SK-N-SH (cell line): ENCODE results near the gene ALG6. TPM values are rescaled to one million over a fixed set of nuclear protein-coding genes. Genes with fewer than 3 reads are reported as not detected.

ENCODE experiments used
- CTCF ChIA-PET: fragments of 300-600, 350-600 bp; formaldehyde crosslinking; extraction: SDS; loops from one replicate; lab custom pipeline; 2021; lab: Yijun Ruan, JAX
- POLR2A ChIA-PET: fragments of 350-600 bp; sonication (Branson Sonifier 250); formaldehyde crosslinking; extraction: SDS; loops from one replicate; lab custom pipeline; 2020; ENCODE audit warnings: antibody characterized with exemption, inconsistent platforms; lab: Yijun Ruan, JAX
- DNase-seq: peaks from one replicate; pipeline ENCODE4 v3.0.0; 2012
- H2AFZ ChIP-seq: fragments of 200-600 bp; sonication (generic); 2 replicates; pipeline ENCODE4 v1.8.1; 2016; ENCODE audit warnings: antibody characterized with exemption, mild to moderate bottlenecking, low read depth
- H3F3A ChIP-seq: fragments of 200-600 bp; sonication (generic); replicated peaks from 2 replicates; pipeline ENCODE3; 2016; ENCODE audit warnings: antibody characterized with exemption, mild to moderate bottlenecking; ENCODE audit not compliant: insufficient read depth
- H3K27ac ChIP-seq, 2 experiments: fragments of 200-500 bp in 1 of 2; fragments of 200-600 bp in 1 of 2; sonication (Bioruptor generic) in 1 of 2; sonication (generic), shearing (Covaris generic) in 1 of 2; 2 replicates each; pipeline versions ENCODE4 v1.5.1 to v1.6.1; 2014 to 2016; ENCODE audit warnings: low read depth in 2 of 2, inconsistent platforms in 1 of 2, low read length in 1 of 2, mild to moderate bottlenecking in 1 of 2, mixed read lengths in 1 of 2
- H3K27me3 ChIP-seq: fragments of 200-600 bp; sonication (generic), shearing (Covaris generic); 2 replicates; pipeline ENCODE4 v1.6.1; 2016; ENCODE audit warnings: mixed run types; ENCODE audit not compliant: insufficient read depth
- H3K36me3 ChIP-seq, 2 experiments: fragments of 200-500 bp in 1 of 2; fragments of 200-600 bp in 1 of 2; sonication (Bioruptor generic) in 1 of 2; sonication (generic) in 1 of 2; replicated peaks in 1 of 2; 2 replicates each; pipeline versions ENCODE3 to v1.5.1; 2014 to 2016; ENCODE audit warnings: low read length in 1 of 2, mild to moderate bottlenecking in 1 of 2; ENCODE audit not compliant: insufficient read depth in 2 of 2, control insufficient read depth in 1 of 2
- H3K4me1 ChIP-seq, 2 experiments: fragments of 200-500 bp in 1 of 2; fragments of 200-600 bp in 1 of 2; sonication (Bioruptor generic) in 1 of 2; sonication (generic), shearing (Covaris generic) in 1 of 2; 2 replicates each; pipeline versions ENCODE4 v1.5.1 to v1.6.1; 2014 to 2016; ENCODE audit warnings: low read depth in 1 of 2, low read length in 1 of 2, mixed run types in 1 of 2; ENCODE audit not compliant: insufficient read depth in 2 of 2, control insufficient read depth in 1 of 2
- H3K4me2 ChIP-seq: fragments of 200-600 bp; sonication (generic), shearing (Covaris generic); 2 replicates; pipeline ENCODE4 v1.6.1; 2017; ENCODE audit warnings: mixed run types
- H3K4me3 ChIP-seq, 2 experiments: fragments of 200-500 bp in 1 of 2; fragments of 200-600 bp in 1 of 2; sonication (Bioruptor generic) in 1 of 2; sonication (generic), shearing (Covaris generic) in 1 of 2; 2 replicates each; pipeline versions ENCODE4 v1.5.1 to v1.8.1; 2014 to 2016; ENCODE audit warnings: low read depth in 2 of 2, inconsistent platforms in 1 of 2, low read length in 1 of 2, mild to moderate bottlenecking in 1 of 2, mixed read lengths in 1 of 2, moderate library complexity in 1 of 2
- H3K79me2 ChIP-seq: fragments of 200-600 bp; sonication (generic); 2 replicates; pipeline ENCODE4 v1.8.1; 2017; ENCODE audit warnings: mild to moderate bottlenecking; ENCODE audit not compliant: insufficient read depth
- H3K9ac ChIP-seq: fragments of 200-600 bp; sonication (generic); 2 replicates; pipeline ENCODE4 v1.6.1; 2017; ENCODE audit warnings: mixed run types
- H3K9me2 ChIP-seq: fragments of 200-600 bp; sonication (generic); 2 replicates; pipeline ENCODE4 v1.6.1; 2017; ENCODE audit warnings: mixed run types
- H3K9me3 ChIP-seq: fragments of 200-600 bp; sonication (generic); 2 replicates; pipeline ENCODE4 v1.6.1; 2017; ENCODE audit warnings: mixed run types, mild to moderate bottlenecking, moderate library complexity
- H4K20me1 ChIP-seq: fragments of 200-600 bp; sonication (generic); 2 replicates; pipeline ENCODE4 v1.6.1; 2017; ENCODE audit warnings: mild to moderate bottlenecking, mixed run types; ENCODE audit not compliant: insufficient read depth
- CHD2 ChIP-seq: fragments of 150-350 bp; IDR thresholded peaks from 2 replicates; pipeline ENCODE4 v1.6.1; 2018; ENCODE audit warnings: low read length; ENCODE audit not compliant: partially characterized antibody
- EP300 ChIP-seq, 2 experiments: IDR thresholded peaks; 2 replicates each; pipeline versions ENCODE4 v1.4.0 to v1.6.1; 2012; ENCODE audit warnings: borderline replicate concordance in 1 of 2, low read depth in 1 of 2, low read length in 1 of 2
- FOXJ3 ChIP-seq: sonication (generic); formaldehyde crosslinking; IDR thresholded peaks from 2 replicates; pipeline ENCODE4 v1.5.1; 2020; ENCODE audit warnings: mild to moderate bottlenecking, missing genetic modification reagents
- FOXM1 ChIP-seq: IDR thresholded peaks from 2 replicates; pipeline ENCODE4 v1.4.0; 2012; ENCODE audit warnings: low read depth, mild to moderate bottlenecking
- GATA2 ChIP-seq: sonication (generic); formaldehyde crosslinking; IDR thresholded peaks from 2 replicates; pipeline ENCODE4 v1.5.0; 2020; ENCODE audit warnings: mild to moderate bottlenecking, missing genetic modification reagents
- JUND ChIP-seq: IDR thresholded peaks from 2 replicates; pipeline ENCODE4 v1.4.0; 2012
- MEF2A ChIP-seq: IDR thresholded peaks from 2 replicates; pipeline ENCODE4 v1.4.0; 2012; ENCODE audit warnings: low read depth, borderline replicate concordance
- NRF1 ChIP-seq: IDR thresholded peaks from 2 replicates; pipeline ENCODE4 v1.6.1; 2012; ENCODE audit warnings: low read depth, mild to moderate bottlenecking, low read length
- POLR2AphosphoS5 ChIP-seq: IDR thresholded peaks from 2 replicates; pipeline ENCODE4 v1.6.1; 2012; ENCODE audit warnings: low read depth, low read length
- RAD21 ChIP-seq: IDR thresholded peaks from 2 replicates; pipeline ENCODE4 v1.6.1; 2012; ENCODE audit warnings: mild to moderate bottlenecking, low read length
- RCOR1 ChIP-seq: fragments of 150-350 bp; IDR thresholded peaks from 2 replicates; pipeline ENCODE4 v1.6.1; 2017; ENCODE audit warnings: antibody characterized with exemption, low read length
- SIN3A ChIP-seq: IDR thresholded peaks from 2 replicates; pipeline ENCODE4 v1.6.1; 2012; ENCODE audit warnings: low read depth, mild to moderate bottlenecking, low read length, moderate library complexity, borderline replicate concordance
- SMC3 ChIP-seq: IDR thresholded peaks from 2 replicates; pipeline ENCODE4 v1.6.1; 2012; ENCODE audit warnings: low read depth, low read length, improper control_type of control experiment
- TAF1 ChIP-seq: IDR thresholded peaks from 2 replicates; pipeline ENCODE4 v1.6.1; 2012; ENCODE audit warnings: low read depth, mild to moderate bottlenecking, low read length, moderate library complexity, borderline replicate concordance
- TEAD4 ChIP-seq: IDR thresholded peaks from 2 replicates; pipeline ENCODE4 v1.4.0; 2012; ENCODE audit warnings: mild to moderate bottlenecking, borderline replicate concordance; ENCODE audit not compliant: insufficient read depth
- WGBS: methylation state at CpG from one replicate; pipeline ENCODE4 v1.1.6; 2017; ENCODE audit warnings: low lambda C conversion rate; 5-methylcytosine and 5-hydroxymethylcytosine counted together
- polyA plus RNA-seq, 3 experiments: library from polyadenylated mRNA; depleted of rRNA; stranded (reverse); fragments of >200 nt; gene quantifications; 2 replicates each; pipeline ENCODE4 v1.2.3, GENCODE V29; 2012
- TF ChIP-seq, protein P1 (sequence below): IDR thresholded peaks from 2 replicates; pipeline ENCODE4 v1.6.1; 2012; ENCODE audit warnings: mild to moderate bottlenecking, low read depth, low read length, moderate library complexity
- TF ChIP-seq, protein P2 (sequence below): IDR thresholded peaks from 2 replicates; pipeline ENCODE4 v1.4.0; 2012; ENCODE audit warnings: low read depth
- TF ChIP-seq, protein P3 (sequence below): fragments of 150-350 bp; IDR thresholded peaks from 2 replicates; pipeline ENCODE4 v1.6.1; 2017; ENCODE audit warnings: antibody characterized with exemption, low read length, low read depth, borderline replicate concordance
- TF ChIP-seq, protein P4 (sequence below): fragments of 200-600 bp; sonication (generic); IDR thresholded peaks from 2 replicates; pipeline ENCODE4 v1.6.1; 2017; ENCODE audit warnings: antibody characterized with exemption, mild to moderate bottlenecking, moderate library complexity
- TF ChIP-seq, protein P5 (sequence below): IDR thresholded peaks from 2 replicates; pipeline ENCODE4 v1.4.0; 2012; ENCODE audit warnings: low read depth, borderline replicate concordance

Gene ALG6
- polyA plus RNA-seq, 1 of the 3 experiments (the other 2 are of a cell fraction): 3.8 TPM

DNA sequence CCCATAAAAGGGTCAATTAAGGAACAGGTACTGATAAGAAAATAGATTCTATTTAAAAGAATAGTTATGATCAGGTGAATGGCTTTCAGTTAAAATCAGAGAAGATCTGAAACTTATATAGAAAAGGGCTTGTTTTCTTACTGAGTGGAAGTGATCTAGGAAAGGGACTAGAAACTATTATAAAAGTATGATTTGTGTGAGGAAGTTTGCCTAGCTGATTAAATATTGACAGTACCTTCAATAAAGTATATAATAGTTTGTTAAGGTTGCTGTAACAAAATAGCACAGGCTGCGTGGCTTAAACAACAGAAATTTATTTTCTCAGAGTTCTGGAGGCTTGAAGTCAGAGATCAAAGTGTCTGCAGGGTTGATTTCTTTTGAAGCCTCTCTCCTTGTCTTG lies 5.4 kb upstream of the ALG6 start:
- POLR2A ChIA-PET: no interaction called here
- WGBS: 52% methylated on average over 1 of the region's 1 CpG
- Histone ChIP-seq H3K9me3 (no peaks in the 10 kb centered on the region), H4K20me1 (no peaks in the 10 kb centered on the region), H3K27ac (no peak overlapping the region), H2AFZ (no peak overlapping the region), H3K9me2 (no peaks in the 10 kb centered on the region), H3K79me2 (no peaks in the 10 kb centered on the region), H3K4me3 (no peak overlapping the region), H3K4me1 (peaks cover 0 to 4% of the 10 kb centered on the region in 2 experiments; a peak in 1 of 4 replicates), H3K4me2 (no peak overlapping the region), H3F3A (no peaks in the 10 kb centered on the region), H3K27me3 (no peaks in the 10 kb centered on the region; the same call in 1 of the 2 replicates), H3K36me3 (no peaks in the 10 kb centered on the region), H3K9ac (no peak overlapping the region)
- no peak for DNase-seq
- CTCF ChIA-PET: no interaction called here
- no peak for TF ChIP-seq SMC3
- TF ChIP-seq FOXJ3: no peak
- TF ChIP-seq, protein P1, sequence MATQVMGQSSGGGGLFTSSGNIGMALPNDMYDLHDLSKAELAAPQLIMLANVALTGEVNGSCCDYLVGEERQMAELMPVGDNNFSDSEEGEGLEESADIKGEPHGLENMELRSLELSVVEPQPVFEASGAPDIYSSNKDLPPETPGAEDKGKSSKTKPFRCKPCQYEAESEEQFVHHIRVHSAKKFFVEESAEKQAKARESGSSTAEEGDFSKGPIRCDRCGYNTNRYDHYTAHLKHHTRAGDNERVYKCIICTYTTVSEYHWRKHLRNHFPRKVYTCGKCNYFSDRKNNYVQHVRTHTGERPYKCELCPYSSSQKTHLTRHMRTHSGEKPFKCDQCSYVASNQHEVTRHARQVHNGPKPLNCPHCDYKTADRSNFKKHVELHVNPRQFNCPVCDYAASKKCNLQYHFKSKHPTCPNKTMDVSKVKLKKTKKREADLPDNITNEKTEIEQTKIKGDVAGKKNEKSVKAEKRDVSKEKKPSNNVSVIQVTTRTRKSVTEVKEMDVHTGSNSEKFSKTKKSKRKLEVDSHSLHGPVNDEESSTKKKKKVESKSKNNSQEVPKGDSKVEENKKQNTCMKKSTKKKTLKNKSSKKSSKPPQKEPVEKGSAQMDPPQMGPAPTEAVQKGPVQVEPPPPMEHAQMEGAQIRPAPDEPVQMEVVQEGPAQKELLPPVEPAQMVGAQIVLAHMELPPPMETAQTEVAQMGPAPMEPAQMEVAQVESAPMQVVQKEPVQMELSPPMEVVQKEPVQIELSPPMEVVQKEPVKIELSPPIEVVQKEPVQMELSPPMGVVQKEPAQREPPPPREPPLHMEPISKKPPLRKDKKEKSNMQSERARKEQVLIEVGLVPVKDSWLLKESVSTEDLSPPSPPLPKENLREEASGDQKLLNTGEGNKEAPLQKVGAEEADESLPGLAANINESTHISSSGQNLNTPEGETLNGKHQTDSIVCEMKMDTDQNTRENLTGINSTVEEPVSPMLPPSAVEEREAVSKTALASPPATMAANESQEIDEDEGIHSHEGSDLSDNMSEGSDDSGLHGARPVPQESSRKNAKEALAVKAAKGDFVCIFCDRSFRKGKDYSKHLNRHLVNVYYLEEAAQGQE: no peak
- TF ChIP-seq EP300 (IDR thresholded peaks at IDR 0.05; ENCODE audit: borderline replicate concordance in 1 of 2, low read depth in 1 of 2, low read length in 1 of 2): no peak
- TF ChIP-seq, protein P2, sequence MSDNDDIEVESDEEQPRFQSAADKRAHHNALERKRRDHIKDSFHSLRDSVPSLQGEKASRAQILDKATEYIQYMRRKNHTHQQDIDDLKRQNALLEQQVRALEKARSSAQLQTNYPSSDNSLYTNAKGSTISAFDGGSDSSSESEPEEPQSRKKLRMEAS: no peak
- TF ChIP-seq RCOR1: no peak
- TF ChIP-seq CHD2: no peak
- TF ChIP-seq, protein P3, sequence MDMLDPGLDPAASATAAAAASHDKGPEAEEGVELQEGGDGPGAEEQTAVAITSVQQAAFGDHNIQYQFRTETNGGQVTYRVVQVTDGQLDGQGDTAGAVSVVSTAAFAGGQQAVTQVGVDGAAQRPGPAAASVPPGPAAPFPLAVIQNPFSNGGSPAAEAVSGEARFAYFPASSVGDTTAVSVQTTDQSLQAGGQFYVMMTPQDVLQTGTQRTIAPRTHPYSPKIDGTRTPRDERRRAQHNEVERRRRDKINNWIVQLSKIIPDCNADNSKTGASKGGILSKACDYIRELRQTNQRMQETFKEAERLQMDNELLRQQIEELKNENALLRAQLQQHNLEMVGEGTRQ: no peak
- TF ChIP-seq, protein P4, sequence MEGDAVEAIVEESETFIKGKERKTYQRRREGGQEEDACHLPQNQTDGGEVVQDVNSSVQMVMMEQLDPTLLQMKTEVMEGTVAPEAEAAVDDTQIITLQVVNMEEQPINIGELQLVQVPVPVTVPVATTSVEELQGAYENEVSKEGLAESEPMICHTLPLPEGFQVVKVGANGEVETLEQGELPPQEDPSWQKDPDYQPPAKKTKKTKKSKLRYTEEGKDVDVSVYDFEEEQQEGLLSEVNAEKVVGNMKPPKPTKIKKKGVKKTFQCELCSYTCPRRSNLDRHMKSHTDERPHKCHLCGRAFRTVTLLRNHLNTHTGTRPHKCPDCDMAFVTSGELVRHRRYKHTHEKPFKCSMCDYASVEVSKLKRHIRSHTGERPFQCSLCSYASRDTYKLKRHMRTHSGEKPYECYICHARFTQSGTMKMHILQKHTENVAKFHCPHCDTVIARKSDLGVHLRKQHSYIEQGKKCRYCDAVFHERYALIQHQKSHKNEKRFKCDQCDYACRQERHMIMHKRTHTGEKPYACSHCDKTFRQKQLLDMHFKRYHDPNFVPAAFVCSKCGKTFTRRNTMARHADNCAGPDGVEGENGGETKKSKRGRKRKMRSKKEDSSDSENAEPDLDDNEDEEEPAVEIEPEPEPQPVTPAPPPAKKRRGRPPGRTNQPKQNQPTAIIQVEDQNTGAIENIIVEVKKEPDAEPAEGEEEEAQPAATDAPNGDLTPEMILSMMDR: no peak
- TF ChIP-seq MEF2A: no peak
- no peak for TF ChIP-seq TEAD4
- TF ChIP-seq RAD21: no peak
- no peak for TF ChIP-seq TAF1
- TF ChIP-seq, protein P5, sequence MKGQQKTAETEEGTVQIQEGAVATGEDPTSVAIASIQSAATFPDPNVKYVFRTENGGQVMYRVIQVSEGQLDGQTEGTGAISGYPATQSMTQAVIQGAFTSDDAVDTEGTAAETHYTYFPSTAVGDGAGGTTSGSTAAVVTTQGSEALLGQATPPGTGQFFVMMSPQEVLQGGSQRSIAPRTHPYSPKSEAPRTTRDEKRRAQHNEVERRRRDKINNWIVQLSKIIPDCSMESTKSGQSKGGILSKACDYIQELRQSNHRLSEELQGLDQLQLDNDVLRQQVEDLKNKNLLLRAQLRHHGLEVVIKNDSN: no peak
- no peak for TF ChIP-seq JUND
- no peak for TF ChIP-seq POLR2AphosphoS5
- TF ChIP-seq NRF1: no peak
- TF ChIP-seq GATA2 (CRISPR knock-in tag): no peak
- TF ChIP-seq SIN3A: no peak
- TF ChIP-seq FOXM1: no peak
